H9 (cell line): Measurements from ENCODE around the gene AKAP1. TPM values are rescaled to one million over a fixed set of nuclear protein-coding genes. Genes with fewer than 3 reads are reported as not detected.

ENCODE experiments used
- DNase-seq: peaks from one replicate; pipeline ENCODE4 v3.0.0-alpha.2; 2017
- H2AFZ ChIP-seq: one replicate; pipeline ENCODE4 v1.6.1; 2013; ENCODE audit warnings: mild to moderate bottlenecking, low read length, control low read depth, moderate library complexity
- H2AK5ac ChIP-seq: 2 replicates; pipeline ENCODE4 v1.6.1; 2013; ENCODE audit warnings: low read length, control low read depth, mixed read lengths; ENCODE audit not compliant: insufficient read length
- H2BK120ac ChIP-seq: one replicate; pipeline ENCODE4 v1.6.1; 2013; ENCODE audit warnings: low read depth, mild to moderate bottlenecking, low read length, control low read depth, inconsistent platforms; ENCODE audit not compliant: poor library complexity, severe bottlenecking
- H2BK12ac ChIP-seq: 2 replicates; pipeline ENCODE4 v1.6.1; 2013; ENCODE audit warnings: low read length, control low read depth, mixed read lengths, low read depth; ENCODE audit not compliant: insufficient read length
- H2BK15ac ChIP-seq: 2 replicates; pipeline ENCODE4 v1.6.1; 2013; ENCODE audit warnings: low read depth, low read length, control low read depth
- H2BK20ac ChIP-seq: one replicate; pipeline ENCODE4 v1.6.1; 2013; ENCODE audit warnings: low read depth, mild to moderate bottlenecking, low read length, control low read depth, inconsistent platforms; ENCODE audit not compliant: poor library complexity, severe bottlenecking
- H2BK5ac ChIP-seq: 2 replicates; pipeline ENCODE4 v1.6.1; 2013; ENCODE audit warnings: low read length, control low read depth, mixed read lengths; ENCODE audit not compliant: insufficient read length
- H3K14ac ChIP-seq: 2 replicates; pipeline ENCODE4 v1.6.1; 2013; ENCODE audit warnings: low read length, control low read depth; ENCODE audit not compliant: insufficient read depth
- H3K18ac ChIP-seq: 2 replicates; pipeline ENCODE4 v1.6.1; 2013; ENCODE audit warnings: low read depth, mild to moderate bottlenecking, mixed read lengths, low read length, control low read depth; ENCODE audit not compliant: insufficient read length
- H3K23ac ChIP-seq: 2 replicates; pipeline ENCODE4 v1.6.1; 2013; ENCODE audit warnings: low read length, control low read depth, mixed read lengths, low read depth; ENCODE audit not compliant: insufficient read length
- H3K23me2 ChIP-seq: 2 replicates; pipeline ENCODE4 v1.6.1; 2013; ENCODE audit warnings: low read depth, mild to moderate bottlenecking, mixed read lengths, low read length, control low read depth; ENCODE audit not compliant: insufficient read length, poor library complexity, severe bottlenecking
- H3K27ac ChIP-seq: 2 replicates; pipeline ENCODE4 v1.5.1; 2013; ENCODE audit warnings: low read length, control low read depth, mixed read lengths, low read depth; ENCODE audit not compliant: insufficient read length
- H3K27me3 ChIP-seq: 2 replicates; pipeline ENCODE4 v1.6.1; 2013; ENCODE audit warnings: low read length, control low read depth, inconsistent platforms; ENCODE audit not compliant: insufficient read depth
- H3K4ac ChIP-seq: 2 replicates; pipeline ENCODE4 v1.6.1; 2013; ENCODE audit warnings: low read depth, mild to moderate bottlenecking, control low read depth, inconsistent platforms, low read length, moderate library complexity
- H3K4me1 ChIP-seq: 2 replicates; pipeline ENCODE4 v1.6.1; 2013; ENCODE audit warnings: low read length, control low read depth, inconsistent platforms; ENCODE audit not compliant: insufficient read depth
- H3K4me2 ChIP-seq: 2 replicates; pipeline ENCODE4 v1.6.1; 2013; ENCODE audit warnings: low read length, control low read depth, mixed read lengths; ENCODE audit not compliant: insufficient read length, insufficient read depth
- H3K56ac ChIP-seq: 2 replicates; pipeline ENCODE4 v1.6.1; 2013; ENCODE audit warnings: low read depth, mild to moderate bottlenecking, mixed read lengths, low read length, control low read depth; ENCODE audit not compliant: insufficient read length
- H3K79me1 ChIP-seq: 2 replicates; pipeline ENCODE4 v1.6.1; 2013; ENCODE audit warnings: low read depth, mild to moderate bottlenecking, moderate library complexity, low read length, control low read depth, inconsistent platforms; ENCODE audit not compliant: insufficient read depth, poor library complexity, severe bottlenecking
- H3K79me2 ChIP-seq: 2 replicates; pipeline ENCODE4 v1.6.1; 2013; ENCODE audit warnings: low read length, control low read depth, inconsistent platforms; ENCODE audit not compliant: insufficient read depth
- H3K9ac ChIP-seq: 2 replicates; pipeline ENCODE4 v1.6.1; 2013; ENCODE audit warnings: low read length, control low read depth, mixed read lengths; ENCODE audit not compliant: insufficient read length; ENCODE audit errors: extremely low read depth
- H3K9me3 ChIP-seq: one replicate; pipeline ENCODE4 v1.6.1; 2013; ENCODE audit warnings: low read depth, low read length, inconsistent platforms; ENCODE audit not compliant: control insufficient read depth
- H3T11ph ChIP-seq: one replicate; pipeline ENCODE4 v1.6.1; 2013; ENCODE audit warnings: mild to moderate bottlenecking, low read length, control low read depth, inconsistent platforms
- H4K20me1 ChIP-seq: one replicate; pipeline ENCODE4 v1.6.1; 2013; ENCODE audit not compliant: control insufficient read depth, insufficient read length, insufficient read depth
- H4K5ac ChIP-seq: 2 replicates; pipeline ENCODE4 v1.6.1; 2013; ENCODE audit warnings: low read depth, mild to moderate bottlenecking, mixed read lengths, low read length, control low read depth; ENCODE audit not compliant: insufficient read length
- H4K8ac ChIP-seq: replicated peaks from 2 replicates; pipeline ENCODE4 v1.6.1; 2013; ENCODE audit warnings: low read length, control low read depth, mixed read lengths, low read depth; ENCODE audit not compliant: insufficient read length
- H4K91ac ChIP-seq: 2 replicates; pipeline ENCODE4 v1.6.1; 2013; ENCODE audit warnings: low read depth, mild to moderate bottlenecking, moderate library complexity, mixed read lengths, low read length, control low read depth; ENCODE audit not compliant: insufficient read length
- H3K27ac Mint-ChIP-seq, 3 experiments: 2 replicates in 2 of 3; 3 replicates in 1 of 3; pipeline ENCODE4 v1.8.0; 2020 to 2021; ENCODE audit warnings: mixed read lengths in 3 of 3, mild to moderate bottlenecking in 1 of 3, moderate library complexity in 1 of 3
- H3K27me3 Mint-ChIP-seq: 2 replicates; pipeline ENCODE4 v1.8.0; 2021; ENCODE audit warnings: low read depth, mild to moderate bottlenecking, moderate library complexity, mixed read lengths
- H3K36me3 Mint-ChIP-seq, 3 experiments: 2 replicates in 2 of 3; 3 replicates in 1 of 3; pipeline ENCODE4 v1.8.0; 2020 to 2021; ENCODE audit warnings: low read depth in 3 of 3, mixed read lengths in 3 of 3; ENCODE audit not compliant: insufficient read depth in 1 of 3
- H3K4me1 Mint-ChIP-seq, 2 experiments: 2 replicates each; pipeline ENCODE4 v1.8.0; 2020; ENCODE audit warnings: mixed read lengths in 2 of 2
- H3K4me3 Mint-ChIP-seq, 2 experiments: 2 replicates in 1 of 2; 3 replicates in 1 of 2; pipeline ENCODE4 v1.8.0; 2020 to 2021; ENCODE audit warnings: mild to moderate bottlenecking in 2 of 2, mixed read lengths in 2 of 2, moderate library complexity in 1 of 2
- H3K9me3 Mint-ChIP-seq, 2 experiments: 2 replicates in 1 of 2; 3 replicates in 1 of 2; pipeline ENCODE4 v1.8.0; 2020; ENCODE audit warnings: mild to moderate bottlenecking in 2 of 2, mixed read lengths in 2 of 2, moderate library complexity in 1 of 2
- CTCF ChIP-seq: fragments of 200-600 bp; sonication (generic); conservative IDR thresholded peaks from 3 replicates; pipeline ENCODE4 v1.8.0; 2021; ENCODE audit warnings: antibody characterized with exemption, mild to moderate bottlenecking
- WGBS: extraction: QIAGEN DNeasy Blood & Tissue Kit; methylation state at CpG from one replicate; pipeline ENCODE4 v1.1.7; 2013; ENCODE audit warnings: missing lambda C conversion rate, low lambda C conversion rate, mixed read lengths; ENCODE audit not compliant: insufficient read length; ENCODE audit errors: extremely low coverage; 5-methylcytosine and 5-hydroxymethylcytosine counted together
- total RNA-seq: library from RNA; stranded (reverse); gene quantifications from 2 replicates; pipeline ENCODE4 v1.2.1, GENCODE V29; 2021

AKAP1 gene
- total RNA-seq, 1 experiment from 2014 or later, result 61.2 TPM

GRCh38 chr17:57113011-57113410, 28.0 kb downstream of the AKAP1 start:
- no CpG with 5 or more reads among the region's 6 CpGs for WGBS
- Histone ChIP-seq H4K8ac (no peak overlapping the region), H3K79me2 (no peaks in the 10 kb centered on the region; the same call in 1 of the 2 replicates), H3K4me1 (peaks cover 2% of the 10 kb centered on the region; the same call in 1 of the 2 replicates), H3K23ac (no peak overlapping the region), H3K27ac (no peak overlapping the region), H3K4ac (no peak overlapping the region), H3K23me2 (no peaks in the 10 kb centered on the region), H2BK120ac (no peak overlapping the region), H4K20me1 (peaks cover 2% of the 10 kb centered on the region), H2AFZ (no peak overlapping the region), H3K79me1 (peaks cover 3% of the 10 kb centered on the region), H2BK5ac (no peak overlapping the region), H3K56ac (no peak overlapping the region), H3K4me2 (no peak overlapping the region), H2BK20ac (no peak overlapping the region), H3K27me3 (no peaks in the 10 kb centered on the region), H4K5ac (no peak overlapping the region), H4K91ac (no peak overlapping the region), H3K14ac (no peak overlapping the region), H3K9ac (no peak overlapping the region), H3K9me3 (no peaks in the 10 kb centered on the region), H3T11ph (no peak overlapping the region), H2AK5ac (no peak overlapping the region), H2BK15ac (no peak overlapping the region), H3K18ac (no peak overlapping the region), H2BK12ac (no peak overlapping the region)
- H3K36me3 Mint-ChIP-seq, result peaks cover 52 to 79% (median 63%) of the 10 kb centered on the region in 3 experiments
- peaks cover 29 to 41% of the 10 kb centered on the region in 2 experiments for H3K4me1 Mint-ChIP-seq
- H3K9me3 Mint-ChIP-seq, result no peaks in the 10 kb centered on the region
- TF ChIP-seq CTCF, result no peak
- no peaks in the 10 kb centered on the region for H3K27me3 Mint-ChIP-seq
- no peak for DNase-seq
- H3K27ac Mint-ChIP-seq, result no peak overlapping the region; a peak in 1 of 7 replicates
- no peak overlapping the region for H3K4me3 Mint-ChIP-seq
